ENCODE results near the gene B3GALT5.
A peak's percentile ranks its signal among the peaks of the same experiment; 100 is the strongest.

The B3GALT5 gene

DNA sequence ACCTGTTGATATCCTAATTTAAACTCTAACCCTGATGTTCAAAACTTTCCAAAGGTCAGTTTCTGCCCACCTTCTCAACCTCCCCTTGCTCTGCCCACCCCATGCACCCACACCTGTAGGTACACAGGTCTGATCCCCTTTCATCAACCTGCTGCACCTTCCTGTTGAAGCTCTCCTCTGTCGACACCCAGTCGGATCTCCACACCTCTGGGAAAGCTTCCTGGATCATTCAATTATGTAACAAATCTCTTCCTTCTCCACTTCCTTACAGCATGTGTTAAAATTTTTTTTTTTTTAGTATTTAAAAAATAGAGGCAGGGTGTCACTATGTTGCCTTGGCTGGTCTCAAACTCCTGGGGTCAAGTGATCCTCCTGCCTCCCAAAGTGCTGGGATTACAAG is 87.6 kb downstream of the B3GALT5 start:
- DNase-seq (ENCODE audit: low spot score): no peak

DNA sequence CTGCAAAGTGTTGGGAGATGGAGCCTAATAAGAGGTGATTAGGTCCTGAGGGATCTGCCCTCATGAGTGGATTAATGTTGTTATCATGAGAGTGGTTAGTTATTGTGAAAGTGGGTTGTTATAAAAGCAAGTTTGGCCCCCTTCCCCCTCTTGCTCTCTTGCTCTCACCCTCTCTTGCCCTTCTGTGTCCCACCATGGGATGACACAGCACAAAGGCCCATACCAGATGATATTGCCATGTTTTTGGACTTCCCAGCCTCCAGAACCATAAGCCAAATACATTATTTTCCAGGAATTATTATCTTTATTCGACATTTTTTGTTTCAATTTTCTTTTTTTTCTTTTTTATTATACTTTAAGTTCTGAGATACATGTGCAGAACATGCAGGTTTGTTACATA is 90.8 kb downstream of the B3GALT5 start:
- no peak for DNase-seq (ENCODE audit: low spot score)

DNA sequence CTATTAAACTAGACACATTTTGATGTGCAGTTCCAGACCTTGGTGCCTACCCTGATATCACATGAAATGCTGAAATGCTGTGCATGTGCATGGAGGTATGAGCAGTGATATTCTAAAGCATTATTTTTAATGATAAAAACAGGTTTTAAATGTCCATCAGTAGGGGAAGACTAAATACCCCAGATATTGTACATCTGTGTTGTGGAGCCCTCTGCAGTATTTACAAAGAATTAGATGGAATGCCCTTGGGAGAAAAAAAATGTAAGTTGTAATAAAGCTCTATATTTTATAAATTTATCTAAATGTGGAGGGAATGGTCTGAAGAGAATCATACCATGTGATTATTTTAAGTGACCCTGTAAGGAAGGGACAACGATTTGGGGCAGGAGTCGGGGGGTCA is 93.1 kb downstream of the B3GALT5 start:
- peak; percentile 10 for DNase-seq (ENCODE audit: low spot score)

DNA sequence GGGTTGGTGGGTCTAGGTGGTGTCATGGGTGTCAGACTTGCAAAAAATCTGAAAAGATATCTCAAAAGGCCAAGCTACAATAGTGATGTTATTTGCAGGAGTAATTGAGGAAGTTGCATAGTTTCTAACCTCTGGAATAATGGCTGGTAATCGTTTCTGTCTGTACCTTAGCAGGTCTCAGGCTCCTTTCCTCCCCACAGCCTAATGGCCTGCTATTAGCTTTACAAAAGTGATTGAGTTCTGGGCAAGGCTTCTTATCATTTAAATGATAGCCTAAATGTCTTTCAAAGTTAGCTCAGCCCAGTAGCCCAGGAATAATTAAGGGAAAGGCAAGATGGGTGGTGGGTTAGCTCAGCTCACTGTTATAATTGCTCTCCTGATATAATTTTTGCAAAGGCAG is 94.6 kb downstream of the B3GALT5 start:
- DNase-seq (ENCODE audit: low spot score): no peak

DNA sequence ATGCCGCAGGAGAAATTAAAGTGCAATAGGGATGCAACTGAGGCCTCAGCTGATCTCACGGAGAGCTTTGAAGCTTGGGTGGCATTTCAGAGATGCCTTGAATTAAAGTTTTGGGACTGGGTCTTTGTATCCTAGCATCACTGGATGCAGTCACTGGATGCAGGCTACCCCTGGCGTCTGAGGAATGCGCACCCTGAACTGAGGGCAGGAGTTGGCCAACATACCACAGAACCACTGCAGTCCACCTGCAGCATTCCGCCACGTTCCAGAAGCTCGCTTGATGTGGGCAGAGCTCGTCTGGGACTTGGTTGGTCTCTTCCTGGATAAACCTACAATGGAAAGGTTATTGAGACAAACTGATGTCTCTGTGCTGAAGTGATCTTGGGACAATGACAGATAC is 98.1 kb downstream of the B3GALT5 start:
- DNase-seq (ENCODE audit: low spot score): no peak

DNA sequence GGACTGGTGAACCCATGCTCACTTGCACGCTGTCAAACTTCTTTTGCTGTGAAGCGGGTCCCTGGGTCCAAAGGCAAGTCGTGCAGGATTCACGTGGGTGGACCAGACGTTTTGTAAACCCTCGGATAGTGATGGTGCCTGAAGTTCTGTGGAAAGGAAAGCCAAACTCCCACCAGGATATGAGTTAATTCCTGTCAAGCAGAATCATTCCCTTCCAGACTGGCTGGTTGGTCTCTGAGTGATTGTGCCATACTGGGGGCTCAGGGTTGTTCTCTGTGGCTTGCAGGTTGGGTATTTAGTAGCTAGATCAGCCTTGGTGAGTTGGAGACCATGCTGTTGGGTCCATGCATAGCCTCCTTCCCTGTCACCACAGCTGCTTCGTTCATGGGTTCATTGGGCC is 99.5 kb downstream of the B3GALT5 start:
- DNase-seq (ENCODE audit: low spot score): no peak

DNA sequence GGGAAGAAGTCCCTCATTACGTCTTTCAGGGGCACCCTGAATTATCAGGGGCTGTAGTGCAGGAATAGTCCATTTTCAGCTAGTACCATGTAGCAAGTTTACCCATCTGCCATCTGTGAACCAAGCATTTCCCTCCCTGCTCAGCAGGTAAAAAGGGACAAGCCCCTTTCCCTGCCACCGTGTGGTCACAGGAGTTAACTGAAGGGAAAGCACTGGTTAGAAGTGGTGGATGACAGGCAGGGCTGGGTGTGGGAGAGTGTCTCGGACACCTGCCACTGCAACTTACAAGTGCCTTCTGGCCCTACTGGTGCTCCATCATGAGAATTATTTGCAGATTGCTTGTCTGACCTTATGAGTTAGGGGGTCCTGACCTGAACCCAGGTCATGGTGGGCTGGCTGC is 100.2 kb downstream of the B3GALT5 start:
- no peak for DNase-seq (ENCODE audit: low spot score)

DNA sequence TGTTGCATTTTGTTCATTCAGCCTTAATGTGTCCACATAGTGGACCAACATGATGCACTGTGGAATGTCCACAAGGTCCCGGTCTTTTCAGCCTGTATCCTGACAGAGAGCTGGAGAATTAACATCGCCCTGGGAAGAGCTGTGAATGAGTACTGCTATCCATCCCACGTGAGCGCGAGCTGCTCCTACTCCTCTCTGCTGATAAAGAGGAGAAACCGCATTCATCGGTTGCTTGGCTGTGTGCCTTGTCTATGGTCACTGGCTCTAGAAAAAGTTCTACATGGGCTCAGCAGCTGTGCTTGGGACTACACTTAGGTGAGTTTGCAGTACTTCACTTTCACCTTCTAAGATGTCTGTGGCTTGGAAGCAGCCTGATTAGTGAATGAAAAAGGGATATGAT is 101.2 kb downstream of the B3GALT5 start:
- DNase-seq (ENCODE audit: low spot score): no peak

DNA sequence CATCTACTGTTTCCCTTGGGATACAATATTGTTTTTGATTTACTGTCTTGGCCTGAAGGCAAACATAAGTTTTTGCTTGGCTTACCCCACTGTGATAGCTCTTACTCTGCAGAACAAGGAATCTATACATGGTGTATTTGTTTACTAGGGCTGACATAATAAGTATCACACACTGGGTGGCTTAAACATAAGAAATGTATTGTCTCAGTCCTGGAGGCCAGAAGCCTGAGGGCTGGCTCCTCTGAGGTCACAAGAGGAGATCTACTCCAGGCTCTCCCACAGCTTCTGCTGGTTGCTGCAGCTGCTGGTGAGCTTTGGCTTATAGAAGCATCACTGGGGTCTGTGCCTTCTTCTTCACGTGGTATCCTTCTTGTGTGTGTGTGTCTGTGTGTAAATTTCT is 101.6 kb downstream of the B3GALT5 start:
- no peak for DNase-seq (ENCODE audit: low spot score)

DNA sequence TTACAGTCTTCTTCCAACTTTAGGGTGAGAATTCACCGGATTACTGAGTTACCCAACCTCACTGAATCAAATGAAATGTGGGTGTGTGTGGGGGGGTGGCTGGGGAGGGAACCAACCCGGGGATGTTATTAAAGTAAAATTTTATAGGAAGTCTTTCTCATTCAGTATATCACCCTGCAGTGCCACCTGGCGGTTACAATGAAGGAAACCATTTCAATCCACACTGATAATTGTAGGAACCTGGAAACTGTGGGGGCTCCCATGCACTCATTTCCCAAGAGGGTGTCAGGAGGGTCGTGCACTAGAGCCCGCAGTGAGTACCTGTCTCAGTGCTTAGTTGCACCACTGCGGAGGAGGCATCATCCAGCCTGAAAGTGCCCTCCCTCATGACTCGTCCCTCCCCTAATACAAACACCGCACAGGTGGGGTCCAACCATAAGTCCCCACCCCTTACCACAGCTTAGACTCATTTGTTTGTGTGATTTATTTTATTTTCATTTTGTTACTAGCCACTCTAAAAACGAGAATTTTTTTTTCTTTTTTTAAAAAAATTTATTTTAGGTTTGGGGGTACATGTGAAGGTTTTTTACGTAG is 103.2 kb downstream of the B3GALT5 start:
- peak; percentile 39 for DNase-seq (ENCODE audit: low spot score)

DNA sequence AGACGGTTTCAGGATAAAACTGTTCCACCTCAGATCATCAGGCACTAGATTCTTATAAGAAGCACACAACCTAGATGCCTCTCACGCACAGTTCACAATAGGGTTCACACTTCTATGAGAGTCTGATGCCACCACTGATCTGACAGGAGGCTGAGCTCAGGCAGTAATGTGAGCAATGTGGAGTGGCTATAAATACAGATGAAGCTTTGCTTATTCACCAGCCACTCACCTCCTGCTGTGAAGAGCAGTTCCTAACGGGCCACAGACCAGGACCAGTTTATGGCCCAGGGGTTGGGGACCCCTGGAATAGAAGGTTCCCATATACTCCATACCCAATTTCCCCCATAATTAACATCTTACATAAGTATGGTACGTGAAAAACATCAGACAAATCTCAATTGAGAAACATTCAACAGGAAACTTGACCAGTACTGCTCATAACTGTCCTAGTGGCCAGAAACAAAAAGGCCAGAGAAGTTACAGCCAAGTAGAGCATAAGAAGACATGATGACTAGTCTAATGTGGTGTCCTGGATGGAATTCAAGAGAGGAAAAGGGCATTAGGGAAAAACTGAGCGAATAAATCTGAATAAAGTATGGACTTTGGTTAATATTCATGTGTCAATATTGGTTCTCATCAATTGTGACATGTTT is 107.5 kb downstream of the B3GALT5 start:
- DNase-seq (ENCODE audit: low spot score): peak; percentile 40

DNA sequence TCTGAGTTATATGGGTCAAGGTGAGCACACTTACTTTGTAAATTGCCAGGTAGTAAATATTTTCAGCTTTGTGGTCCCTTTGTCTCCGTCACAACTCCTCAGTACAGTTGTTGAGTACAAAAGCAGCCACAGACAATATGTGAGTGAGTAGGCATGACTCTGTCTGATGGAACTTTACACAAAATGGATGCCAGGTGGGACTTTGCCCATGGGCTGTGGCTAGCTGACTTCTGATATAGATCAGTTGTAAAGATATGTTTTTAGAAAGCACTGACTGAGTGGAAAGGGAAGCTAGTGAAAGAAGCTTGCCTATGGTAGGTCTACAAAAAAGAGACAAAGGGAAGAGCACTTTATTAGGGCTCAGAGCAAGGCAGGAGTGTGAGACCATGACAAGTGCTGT is 109.1 kb downstream of the B3GALT5 start:
- no peak for DNase-seq (ENCODE audit: low spot score)
